ENCODE data around the gene SPRY4.
"Not testable (repeated sequence)": the region's sequence is repeated elsewhere in the genome, so short reads cannot be mapped to it uniquely, and the experiment has no call there.

The SPRY4 gene

GRCh38 chr5:142272596-142272995 lies 52.2 kb downstream of the SPRY4 start:
- DNase-seq; CTCF ChIA-PET; H3K9me3 ChIP-seq (ENCODE audit: control extremely low read depth in 1 of 5, control insufficient read depth in 4 of 5, insufficient read depth in 2 of 5, low read depth in 1 of 5, low read length in 4 of 5); H3K4me1 ChIP-seq (ENCODE audit: control extremely low read depth in 1 of 4, control insufficient read depth in 4 of 4, insufficient read depth in 4 of 4, low read length in 3 of 4); H3K4me3 ChIP-seq (ENCODE audit: control insufficient read depth in 1 of 7, extremely low read depth in 1 of 7, insufficient read depth in 4 of 7, low read depth in 2 of 7, low read length in 6 of 7); H3K27me3 ChIP-seq (replicated peaks in 2 of 5; ENCODE audit: control insufficient read depth in 4 of 5, insufficient read depth in 5 of 5, low read length in 4 of 5); H3K36me3 ChIP-seq (ENCODE audit: control insufficient read depth in 4 of 4, insufficient read depth in 4 of 4, low read length in 3 of 4); H3K27ac ChIP-seq (ENCODE audit: insufficient read depth in 1 of 2, low read depth in 1 of 2, low read length in 2 of 2, poor library complexity in 1 of 2, severe bottlenecking in 2 of 2); POLR2A ChIA-PET: not testable (repeated sequence)
- WGBS (ENCODE audit: insufficient coverage) = no CpG with 5 or more reads among the region's 5 CpGs

DNA sequence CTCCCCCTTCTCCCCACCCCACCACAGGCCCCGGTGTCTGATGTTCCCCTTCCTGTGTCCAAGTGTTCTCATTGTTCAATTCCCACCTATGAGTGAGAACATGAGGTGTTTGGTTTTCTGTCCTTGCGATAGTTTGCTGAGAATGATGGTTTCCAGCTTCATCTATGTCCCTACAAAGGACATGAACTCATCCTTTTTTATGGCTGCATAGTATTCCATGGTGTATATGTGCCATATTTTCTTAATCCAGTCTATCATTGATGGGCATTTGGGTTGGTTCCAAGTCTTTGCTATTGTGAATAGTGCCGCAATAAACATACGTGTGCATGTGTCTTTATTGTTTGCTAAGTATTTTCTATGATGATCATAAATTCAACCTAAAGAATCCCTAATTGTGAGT lies 60.7 kb downstream of the SPRY4 start:
- H3K36me3 ChIP-seq (ENCODE audit: control insufficient read depth in 4 of 4, insufficient read depth in 4 of 4, low read length in 3 of 4); DNase-seq; POLR2A ChIA-PET; H3K27me3 ChIP-seq (replicated peaks in 2 of 5; ENCODE audit: control insufficient read depth in 4 of 5, insufficient read depth in 5 of 5, low read length in 4 of 5); H3K9me3 ChIP-seq (ENCODE audit: control extremely low read depth in 1 of 5, control insufficient read depth in 4 of 5, insufficient read depth in 2 of 5, low read depth in 1 of 5, low read length in 4 of 5); H3K4me1 ChIP-seq (ENCODE audit: control extremely low read depth in 1 of 4, control insufficient read depth in 4 of 4, insufficient read depth in 4 of 4, low read length in 3 of 4); H3K4me3 ChIP-seq (ENCODE audit: control insufficient read depth in 1 of 7, extremely low read depth in 1 of 7, insufficient read depth in 4 of 7, low read depth in 2 of 7, low read length in 6 of 7); CTCF ChIA-PET; H3K27ac ChIP-seq (ENCODE audit: insufficient read depth in 1 of 2, low read depth in 1 of 2, low read length in 2 of 2, poor library complexity in 1 of 2, severe bottlenecking in 2 of 2): not testable (repeated sequence)
- no CpG with 5 or more reads among the region's 4 CpGs for WGBS (ENCODE audit: insufficient coverage)

DNA sequence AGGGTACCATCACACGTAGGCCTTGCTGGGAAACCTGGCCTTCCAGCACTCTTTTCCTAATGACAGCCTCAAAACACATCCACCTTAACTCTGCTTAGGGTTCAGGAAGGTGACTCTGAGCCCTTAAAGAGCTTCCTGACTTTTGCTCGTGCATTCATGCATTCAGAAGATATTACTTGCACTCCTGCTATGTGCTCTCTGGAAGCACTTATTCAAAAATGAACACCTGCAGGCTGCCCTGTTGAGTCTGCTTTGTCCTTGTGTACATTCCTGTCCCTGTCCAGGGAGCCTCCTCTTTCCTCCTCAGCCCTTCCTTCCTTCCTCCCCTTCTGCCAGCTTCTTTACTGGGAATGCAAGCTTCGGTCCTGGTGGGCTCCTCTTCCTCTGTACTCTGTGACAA lies 61.5 kb downstream of the SPRY4 start:
- H3K27me3 ChIP-seq (replicated peaks in 2 of 5; ENCODE audit: control insufficient read depth in 4 of 5, insufficient read depth in 5 of 5, low read length in 4 of 5) = peaks cover 0 to 2% (median 0%) of the 10 kb centered on the region in 5 experiments
- peaks cover 0 to 3% (median 0%) of the 10 kb centered on the region in 5 experiments for H3K9me3 ChIP-seq (ENCODE audit: control extremely low read depth in 1 of 5, control insufficient read depth in 4 of 5, insufficient read depth in 2 of 5, low read depth in 1 of 5, low read length in 4 of 5)
- H3K36me3 ChIP-seq (ENCODE audit: control insufficient read depth in 4 of 4, insufficient read depth in 4 of 4, low read length in 3 of 4) = no peaks in the 10 kb centered on the region
- CTCF ChIA-PET = interaction anchor here (1.0 kb wide), 1 partner anchor 218 kb away, joined by 3 read pairs; no protein-coding TSS in a partner anchor
- H3K4me1 ChIP-seq (ENCODE audit: control extremely low read depth in 1 of 4, control insufficient read depth in 4 of 4, insufficient read depth in 4 of 4, low read length in 3 of 4) = no peaks in the 10 kb centered on the region
- no peak overlapping the region for H3K27ac ChIP-seq (ENCODE audit: insufficient read depth in 1 of 2, low read depth in 1 of 2, low read length in 2 of 2, poor library complexity in 1 of 2, severe bottlenecking in 2 of 2)
- no peak for DNase-seq
- H3K4me3 ChIP-seq (ENCODE audit: control insufficient read depth in 1 of 7, extremely low read depth in 1 of 7, insufficient read depth in 4 of 7, low read depth in 2 of 7, low read length in 6 of 7) = no peak overlapping the region
- 80% methylated on average over 1 of the region's 3 CpGs for WGBS (ENCODE audit: insufficient coverage)
- POLR2A ChIA-PET = no interaction called here

GRCh38 chr5:142262683-142263082 lies 62.1 kb downstream of the SPRY4 start:
- peaks cover 0 to 2% (median 0%) of the 10 kb centered on the region in 5 experiments for H3K27me3 ChIP-seq (replicated peaks in 2 of 5; ENCODE audit: control insufficient read depth in 4 of 5, insufficient read depth in 5 of 5, low read length in 4 of 5)
- POLR2A ChIA-PET = interaction anchor here (0.6 kb wide), 1 partner anchor 78 kb away, joined by 5 read pairs; no protein-coding TSS in a partner anchor
- H3K4me1 ChIP-seq (ENCODE audit: control extremely low read depth in 1 of 4, control insufficient read depth in 4 of 4, insufficient read depth in 4 of 4, low read length in 3 of 4) = no peaks in the 10 kb centered on the region
- DNase-seq = no peak
- CTCF ChIA-PET = interaction anchor here (1.0 kb wide), 1 partner anchor 219 kb away, joined by 3 read pairs; no protein-coding TSS in a partner anchor
- no peak overlapping the region for H3K27ac ChIP-seq (ENCODE audit: insufficient read depth in 1 of 2, low read depth in 1 of 2, low read length in 2 of 2, poor library complexity in 1 of 2, severe bottlenecking in 2 of 2)
- H3K9me3 ChIP-seq (ENCODE audit: control extremely low read depth in 1 of 5, control insufficient read depth in 4 of 5, insufficient read depth in 2 of 5, low read depth in 1 of 5, low read length in 4 of 5) = peaks cover 0 to 3% (median 0%) of the 10 kb centered on the region in 5 experiments
- H3K4me3 ChIP-seq (ENCODE audit: control insufficient read depth in 1 of 7, extremely low read depth in 1 of 7, insufficient read depth in 4 of 7, low read depth in 2 of 7, low read length in 6 of 7) = no peak overlapping the region
- H3K36me3 ChIP-seq (ENCODE audit: control insufficient read depth in 4 of 4, insufficient read depth in 4 of 4, low read length in 3 of 4) = no peaks in the 10 kb centered on the region
- WGBS (ENCODE audit: insufficient coverage) = 95% methylated on average over 4 of the region's 6 CpGs

Data from common myeloid progenitor, CD34-positive (primary cell).